Uterus (tissue), 2 donors: ENCODE results near the gene ADARB1.

Experiments used
- CTCF ChIP-seq, 4 experiments: fragments of 200-600 bp in 2 of 4; fragments of 450-650 bp in 2 of 4; sonication (generic) in 2 of 4; IDR thresholded peaks; one replicate each; pipeline ENCODE4 v1.5.1; 2016 to 2019; ENCODE audit warnings: antibody characterized with exemption in 4 of 4, mild to moderate bottlenecking in 2 of 4, moderate library complexity in 1 of 4
- POLR2A ChIP-seq, 2 donors: fragments of 450-650 bp; IDR thresholded peaks; one replicate each; pipeline ENCODE4 v1.6.1; 2016; ENCODE audit warnings: antibody characterized with exemption in 2 of 2, mild to moderate bottlenecking in 1 of 2, moderate library complexity in 1 of 2

- TF ChIP-seq CTCF (IDR thresholded peaks at IDR 0.05), result no peak
- no peak for TF ChIP-seq POLR2A (IDR thresholded peaks at IDR 0.05)
These were observed 184.9 kb downstream of the ADARB1 start for GRCh38 chr21:45259206-45259840.
